Endothelial cell (in vitro differentiated cells): ENCODE results near the gene MYBPC1. TPM values are rescaled to one million over a fixed set of nuclear protein-coding genes. Genes with fewer than 3 reads are reported as not detected.

Experiments
- DNase-seq: peaks from one replicate; pipeline ENCODE4 v3.0.0; 2021; ENCODE audit warnings: low spot score
- H3K27ac Mint-ChIP-seq: one replicate; pipeline ENCODE4 v1.8.0; 2021; ENCODE audit warnings: mixed read lengths, inconsistent platforms; ENCODE audit not compliant: unreplicated experiment
- H3K27me3 Mint-ChIP-seq: one replicate; pipeline ENCODE4 v1.8.0; 2021; ENCODE audit warnings: mild to moderate bottlenecking, moderate library complexity, mixed read lengths, inconsistent platforms; ENCODE audit not compliant: unreplicated experiment
- H3K36me3 Mint-ChIP-seq: one replicate; pipeline ENCODE4 v1.8.0; 2021; ENCODE audit warnings: mild to moderate bottlenecking, low read depth, mixed read lengths, inconsistent platforms; ENCODE audit not compliant: unreplicated experiment
- H3K4me1 Mint-ChIP-seq: one replicate; pipeline ENCODE4 v1.8.0; 2021; ENCODE audit warnings: mild to moderate bottlenecking, mixed read lengths, inconsistent platforms; ENCODE audit not compliant: unreplicated experiment
- H3K4me3 Mint-ChIP-seq: one replicate; pipeline ENCODE4 v1.8.0; 2021; ENCODE audit warnings: mild to moderate bottlenecking, mixed read lengths, inconsistent platforms; ENCODE audit not compliant: unreplicated experiment
- H3K9me3 Mint-ChIP-seq: one replicate; pipeline ENCODE4 v1.8.0; 2021; ENCODE audit warnings: mixed read lengths, inconsistent platforms; ENCODE audit not compliant: unreplicated experiment
- CTCF ChIP-seq: fragments of 200-600 bp; sonication (generic); IDR thresholded peaks from one replicate; pipeline ENCODE4 v1.5.0; 2021; ENCODE audit warnings: antibody characterized with exemption; ENCODE audit not compliant: unreplicated experiment
- total RNA-seq: library from RNA; stranded (reverse); fragmentation: NEBNext Ultra II Directional; extraction: Animal tissue kit (Norgen Biotek cat#: 25700); gene quantifications from one replicate; pipeline ENCODE4 v1.2.1, GENCODE V29; 2021; ENCODE audit not compliant: unreplicated experiment

Gene MYBPC1
- total RNA-seq, 1 donor from 2014 or later: not detected

GRCh38 chr12:101696251-101697196 lies 101.8 kb downstream of the MYBPC1 start:
- TF ChIP-seq CTCF: no peak
- peak overlapping the region; percentile 91 for H3K4me3 Mint-ChIP-seq
- H3K4me1 Mint-ChIP-seq: peaks cover 5% of the 10 kb centered on the region
- H3K27me3 Mint-ChIP-seq: peaks cover 7% of the 10 kb centered on the region
- H3K36me3 Mint-ChIP-seq: no peaks in the 10 kb centered on the region
- no peak overlapping the region for H3K27ac Mint-ChIP-seq
- no peak for DNase-seq
- H3K9me3 Mint-ChIP-seq: no peaks in the 10 kb centered on the region

- Mint-ChIP-seq H3K9me3 (no peaks in the 10 kb centered on the region), H3K27ac (peak within 1 kb of the TSS; percentile 52), H3K27me3 (peaks cover 7% of the 10 kb centered on the region), H3K4me1 (peaks cover 5% of the 10 kb centered on the region), H3K4me3 (peak within 1 kb of the TSS; percentile 96), H3K36me3 (no peaks in the 10 kb centered on the region)
- TF ChIP-seq CTCF: no peak
- peak; percentile 53 for DNase-seq
Measured at GRCh38 chr12:101697197-101697929, 102.6 kb downstream of the MYBPC1 start, which contains the start of gene CHPT1. TSS of gene CHPT1 (plus strand) at chr12:101697640. CDS start at chr12:101697862, 222 bp downstream.

GRCh38 chr12:101697930-101698799 lies 103.4 kb downstream of the MYBPC1 start:
- peak overlapping the region; percentile 96 for H3K4me3 Mint-ChIP-seq
- DNase-seq: peak; percentile 20

DNA sequence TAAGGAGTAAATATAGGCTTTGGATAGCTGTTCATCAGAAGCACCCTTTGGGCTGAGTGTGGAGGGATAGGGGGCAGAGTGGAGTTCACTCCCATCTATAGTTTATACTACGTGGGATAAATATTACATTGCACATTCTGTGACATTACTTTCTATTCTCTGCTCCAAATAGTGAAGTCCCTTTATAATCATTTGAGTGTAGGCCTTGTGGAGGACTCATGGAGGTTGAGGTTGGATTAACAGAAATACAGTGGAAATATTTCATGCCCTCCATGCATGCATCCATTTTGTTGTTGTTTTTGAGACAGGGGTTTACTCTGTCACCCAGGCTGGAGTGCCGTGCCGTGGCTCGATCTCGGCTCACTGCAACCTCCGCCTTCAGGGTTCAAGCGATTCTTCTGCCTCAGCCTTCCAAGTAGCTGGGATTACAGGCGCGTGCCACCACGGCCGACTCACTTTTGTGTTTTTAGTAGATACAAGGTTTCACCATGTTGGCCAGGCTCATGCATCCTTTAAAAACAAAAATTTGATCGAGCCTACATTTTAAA lies 104.1 kb downstream of the MYBPC1 start:
- H3K9me3 Mint-ChIP-seq: no peaks in the 10 kb centered on the region
- no peaks in the 10 kb centered on the region for H3K36me3 Mint-ChIP-seq
- no peak for DNase-seq
- no peak for TF ChIP-seq CTCF
- H3K27ac Mint-ChIP-seq: no peak overlapping the region
- peak overlapping the region; percentile 96 for H3K4me3 Mint-ChIP-seq
- H3K4me1 Mint-ChIP-seq: peaks cover 5% of the 10 kb centered on the region
- peaks cover 7% of the 10 kb centered on the region for H3K27me3 Mint-ChIP-seq

More at GRCh38 chr12:101697930-101698799, 103.4 kb downstream of the MYBPC1 start:
- Mint-ChIP-seq H3K36me3 (no peaks in the 10 kb centered on the region), H3K9me3 (no peaks in the 10 kb centered on the region), H3K4me1 (peaks cover 5% of the 10 kb centered on the region), H3K27ac (peak overlapping the region; percentile 52), H3K27me3 (peaks cover 7% of the 10 kb centered on the region)
- TF ChIP-seq CTCF: no peak
